SH-SY5Y (cell line): ENCODE data around the gene CBFA2T3.

ENCODE experiments used
- GATA2 ChIP-seq: IDR thresholded peaks from 2 replicates; pipeline ENCODE4 v1.6.1; 2011; ENCODE audit warnings: mild to moderate bottlenecking, low read depth, low read length
- GATA3 ChIP-seq: IDR thresholded peaks from 2 replicates; pipeline ENCODE4 v1.6.1; 2011; ENCODE audit warnings: low read depth, mild to moderate bottlenecking, low read length, moderate library complexity

- TF ChIP-seq GATA2 (no peak), GATA3 (no peak)
These were observed 7.0 kb upstream of the CBFA2T3 start for GRCh38 chr16:88983771-88984687.
